MM.1S (cell line): Measurements from ENCODE around the gene DUSP12.

Experiments used
- CTCF ChIP-seq: fragments of 300-600 bp; sonication (generic); IDR thresholded peaks from 2 replicates; pipeline ENCODE4 v1.5.1; 2016; ENCODE audit warnings: antibody characterized with exemption, low read length, mixed read lengths
- EZH2 ChIP-seq: fragments of 300-600 bp; sonication (generic); optimal IDR thresholded peaks from 2 replicates; pipeline ENCODE3; 2017; ENCODE audit warnings: low read depth, mild to moderate bottlenecking, antibody characterized with exemption, low read length, mixed read lengths
- EZH2phosphoT487 ChIP-seq: fragments of 300-600 bp; sonication (generic); IDR thresholded peaks from 2 replicates; pipeline ENCODE4 v1.6.1; 2018; ENCODE audit warnings: antibody characterized with exemption, low read length

- TF ChIP-seq CTCF: no peak
- TF ChIP-seq EZH2: no peak
- TF ChIP-seq EZH2phosphoT487: no peak
Observed at GRCh38 chr1:161801955-161802354, 52.4 kb downstream of the DUSP12 start.
